CD4-positive, alpha-beta T cell (primary cell): ENCODE results near the gene BARX1. TPM values are rescaled to one million over a fixed set of nuclear protein-coding genes. Genes with fewer than 3 reads are reported as not detected.
"Not testable (repeated sequence)": the region's sequence is repeated elsewhere in the genome, so short reads cannot be mapped to it uniquely, and the experiment has no call there.

Source experiments
- ATAC-seq: fragments of 200-7000 bp; cut with Tn5 transposase; one replicate; pipeline ENCODE4 v1.10.0; 2022; ENCODE audit warnings: mild to moderate bottlenecking; ENCODE audit not compliant: poor library complexity
- CTCF ChIA-PET: fragments of 350-600 bp; sonication (Branson Sonifier 250); formaldehyde crosslinking; loops from one replicate; lab custom pipeline; 2021; ENCODE audit warnings: antibody characterized with exemption, inconsistent platforms; lab: Charles Lee
- POLR2A ChIA-PET: fragments of 350-600 bp; sonication (Branson Sonifier 250); formaldehyde crosslinking; loops from one replicate; lab custom pipeline; 2021; ENCODE audit warnings: antibody characterized with exemption, inconsistent platforms; lab: Charles Lee
- DNase-seq, 14 experiments: peaks; one replicate each; pipeline ENCODE4 v3.0.0-alpha.2; 2013 to 2020; ENCODE audit warnings: mixed read lengths in 2 of 14
- H3K27ac ChIP-seq, 2 donors: one replicate each; pipeline versions ENCODE4 v1.5.1 to v1.7.0; 2013; ENCODE audit warnings: low read length in 2 of 2, low read depth in 1 of 2, mild to moderate bottlenecking in 1 of 2
- H3K27me3 ChIP-seq, 2 experiments: 1 replicate in 1 of 2; 2 replicates in 1 of 2; pipeline versions ENCODE4 v1.6.1 to v1.7.0; 2013; ENCODE audit warnings: low read length in 2 of 2, control low read depth in 1 of 2, mild to moderate bottlenecking in 1 of 2, moderate library complexity in 1 of 2; ENCODE audit not compliant: insufficient read depth in 2 of 2, control insufficient read depth in 1 of 2
- H3K36me3 ChIP-seq: one replicate; pipeline ENCODE4 v1.6.1; 2013; ENCODE audit warnings: low read length, control low read depth; ENCODE audit not compliant: insufficient read depth
- H3K4me1 ChIP-seq: one replicate; pipeline ENCODE4 v1.6.1; 2013; ENCODE audit warnings: low read length, control low read depth; ENCODE audit not compliant: insufficient read depth
- H3K4me3 ChIP-seq: one replicate; pipeline ENCODE4 v1.5.1; 2013; ENCODE audit warnings: mild to moderate bottlenecking, low read length, moderate library complexity
- H3K9me3 ChIP-seq, 2 experiments: 1 replicate in 1 of 2; 2 replicates in 1 of 2; pipeline versions ENCODE4 v1.6.1 to v1.7.0; 2013; ENCODE audit warnings: low read length in 2 of 2, mild to moderate bottlenecking in 2 of 2, control low read depth in 1 of 2, moderate library complexity in 1 of 2; ENCODE audit not compliant: control insufficient read depth in 1 of 2, insufficient read depth in 1 of 2
- H3K27ac Mint-ChIP-seq: one replicate; pipeline ENCODE4 v1.8.0; 2020; ENCODE audit warnings: mixed read lengths
- H3K27me3 Mint-ChIP-seq: one replicate; pipeline ENCODE4 v1.8.0; 2021; ENCODE audit warnings: mixed read lengths
- H3K36me3 Mint-ChIP-seq: one replicate; pipeline ENCODE4 v1.8.0; 2021; ENCODE audit warnings: low read depth, mixed read lengths
- H3K4me1 Mint-ChIP-seq: one replicate; pipeline ENCODE4 v1.8.0; 2021; ENCODE audit warnings: low read depth, mixed read lengths
- H3K4me3 Mint-ChIP-seq: one replicate; pipeline ENCODE4 v1.8.0; 2020; ENCODE audit warnings: mild to moderate bottlenecking, mixed read lengths
- H3K9me3 Mint-ChIP-seq: one replicate; pipeline ENCODE4 v1.8.0; 2020; ENCODE audit warnings: mixed read lengths
- intact Hi-C, 2 experiments: fragments of 100-400 bp; cut with DNase I in 1 of 2; cut with micrococcal nuclease in 1 of 2; formaldehyde crosslinking; loops; one replicate each; pipeline versions ENCODE4 v1.15.1 to v1.9.0; 2023 to 2025; cut with DNase I, micrococcal nuclease
- total RNA-seq, 174 experiments: library from RNA in 2 of 174; stranded (reverse) in 2 of 174; gene quantifications; one replicate each; pipeline ENCODE4 v1.2.3 and lab custom pipeline; 2021 to 2026
- TF ChIP-seq, protein P1 (sequence below): fragments of 200-600 bp; IDR thresholded peaks from one replicate; pipeline ENCODE4 v1.8.0; 2022; ENCODE audit warnings: antibody characterized with exemption, mild to moderate bottlenecking

The BARX1 gene
- total RNA-seq, 2 experiments from 2014 or later, result 0.17 to 0.33 TPM

DNA sequence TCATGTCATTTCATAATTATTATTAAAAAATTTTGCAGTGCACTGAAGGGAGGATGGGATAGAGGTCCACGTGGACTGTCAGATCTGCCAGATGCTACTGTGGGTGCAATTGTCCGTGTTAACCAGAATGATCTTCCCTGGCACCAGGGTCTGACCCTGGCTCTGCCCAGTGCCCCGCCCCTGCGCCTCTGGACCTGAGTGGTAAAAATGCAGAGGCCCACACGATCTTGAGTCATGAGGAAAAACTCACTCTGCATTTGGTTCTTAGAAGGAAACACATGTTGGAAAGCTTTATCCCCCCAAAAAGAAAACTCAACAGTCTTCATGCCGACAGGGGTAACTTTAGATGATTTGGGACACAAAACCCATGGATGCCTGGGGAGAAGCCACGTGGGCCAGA lies 20.1 kb upstream of the BARX1 start:
- intact Hi-C loops, result no loop called here
- H3K4me3 ChIP-seq, result no peak overlapping the region
- ChIA-PET POLR2A (no interaction called here), CTCF (no interaction called here)
- no peaks in the 10 kb centered on the region for H3K4me1 ChIP-seq
- TF ChIP-seq, protein P1, sequence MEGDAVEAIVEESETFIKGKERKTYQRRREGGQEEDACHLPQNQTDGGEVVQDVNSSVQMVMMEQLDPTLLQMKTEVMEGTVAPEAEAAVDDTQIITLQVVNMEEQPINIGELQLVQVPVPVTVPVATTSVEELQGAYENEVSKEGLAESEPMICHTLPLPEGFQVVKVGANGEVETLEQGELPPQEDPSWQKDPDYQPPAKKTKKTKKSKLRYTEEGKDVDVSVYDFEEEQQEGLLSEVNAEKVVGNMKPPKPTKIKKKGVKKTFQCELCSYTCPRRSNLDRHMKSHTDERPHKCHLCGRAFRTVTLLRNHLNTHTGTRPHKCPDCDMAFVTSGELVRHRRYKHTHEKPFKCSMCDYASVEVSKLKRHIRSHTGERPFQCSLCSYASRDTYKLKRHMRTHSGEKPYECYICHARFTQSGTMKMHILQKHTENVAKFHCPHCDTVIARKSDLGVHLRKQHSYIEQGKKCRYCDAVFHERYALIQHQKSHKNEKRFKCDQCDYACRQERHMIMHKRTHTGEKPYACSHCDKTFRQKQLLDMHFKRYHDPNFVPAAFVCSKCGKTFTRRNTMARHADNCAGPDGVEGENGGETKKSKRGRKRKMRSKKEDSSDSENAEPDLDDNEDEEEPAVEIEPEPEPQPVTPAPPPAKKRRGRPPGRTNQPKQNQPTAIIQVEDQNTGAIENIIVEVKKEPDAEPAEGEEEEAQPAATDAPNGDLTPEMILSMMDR, result no peak
- no peaks in the 10 kb centered on the region for H3K36me3 ChIP-seq
- peaks cover 6% of the 10 kb centered on the region in 2 experiments for H3K27me3 ChIP-seq
- DNase-seq (no peak), ATAC-seq (no peak)
- Mint-ChIP-seq H3K27ac (no peak overlapping the region), H3K4me3 (no peak overlapping the region), H3K27me3 (peaks cover 41% of the 10 kb centered on the region), H3K4me1 (no peaks in the 10 kb centered on the region), H3K9me3 (peaks cover 6% of the 10 kb centered on the region), H3K36me3 (no peaks in the 10 kb centered on the region)
- peaks cover 0 to 3% of the 10 kb centered on the region in 2 experiments for H3K9me3 ChIP-seq
- no peak overlapping the region for H3K27ac ChIP-seq

DNA sequence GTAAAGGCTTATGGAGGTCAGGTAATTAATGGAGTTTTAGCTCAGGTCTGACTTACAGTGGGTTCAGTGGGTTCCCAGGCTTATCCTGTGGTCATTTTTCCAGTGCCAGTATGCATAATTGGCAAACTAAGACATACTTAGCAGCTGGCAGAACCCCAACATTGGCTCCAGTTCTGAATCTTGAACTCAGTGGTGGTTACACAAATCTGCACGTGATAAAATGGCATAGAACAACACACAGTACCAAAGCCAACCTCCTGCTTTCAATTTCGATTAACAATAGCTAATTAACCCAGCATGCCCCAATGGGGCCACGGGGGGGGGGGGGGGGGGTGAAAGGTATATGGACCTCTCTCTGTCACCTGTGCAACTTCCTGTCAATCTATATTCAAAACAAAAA lies 19.0 kb upstream of the BARX1 start:
- ATAC-seq (no peak), DNase-seq (no peak)
- H3K27ac ChIP-seq, result no peak overlapping the region
- POLR2A ChIA-PET, result no interaction called here
- TF ChIP-seq, protein P1, result no peak
- no peaks in the 10 kb centered on the region for H3K36me3 Mint-ChIP-seq
- H3K27me3 ChIP-seq, result peaks cover 0 to 3% of the 10 kb centered on the region in 2 experiments
- CTCF ChIA-PET, result no interaction called here
- peaks cover 0 to 3% of the 10 kb centered on the region in 2 experiments for H3K9me3 ChIP-seq
- no peaks in the 10 kb centered on the region for H3K4me1 ChIP-seq
- peaks cover 37% of the 10 kb centered on the region for H3K27me3 Mint-ChIP-seq
- H3K4me3 Mint-ChIP-seq, result no peak overlapping the region
- peaks cover 6% of the 10 kb centered on the region for H3K9me3 Mint-ChIP-seq
- H3K4me1 Mint-ChIP-seq, result no peaks in the 10 kb centered on the region
- H3K36me3 ChIP-seq, result no peaks in the 10 kb centered on the region
- no peak overlapping the region for H3K27ac Mint-ChIP-seq
- intact Hi-C loops, result no loop called here
- H3K4me3 ChIP-seq, result no peak overlapping the region

DNA sequence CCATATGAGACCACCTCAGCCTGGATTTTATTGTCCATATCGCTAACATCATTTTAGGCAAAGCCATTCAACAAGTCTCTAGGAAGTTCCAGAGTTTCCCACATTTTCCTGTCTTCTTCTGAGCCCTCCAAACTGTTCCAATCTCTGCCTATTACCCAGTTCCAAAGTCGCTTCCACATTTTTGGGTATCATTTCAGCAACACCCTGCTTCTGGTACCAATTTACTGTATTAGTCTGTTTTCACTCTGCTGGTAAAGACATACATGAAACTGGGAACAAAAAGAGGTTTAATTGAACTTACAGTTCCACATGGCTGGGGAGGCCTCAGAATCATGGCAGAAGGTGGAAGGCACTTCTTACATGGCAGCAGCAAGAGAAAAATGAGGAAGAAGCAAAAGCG lies 17.5 kb upstream of the BARX1 start:
- H3K4me3 Mint-ChIP-seq, H3K4me1 ChIP-seq, H3K27ac Mint-ChIP-seq, ATAC-seq, H3K36me3 Mint-ChIP-seq, H3K9me3 ChIP-seq, H3K36me3 ChIP-seq, CTCF ChIA-PET, H3K9me3 Mint-ChIP-seq, H3K4me3 ChIP-seq, DNase-seq, POLR2A ChIA-PET, H3K27ac ChIP-seq, H3K4me1 Mint-ChIP-seq, intact Hi-C loops, H3K27me3 ChIP-seq: not testable (repeated sequence)
- H3K27me3 Mint-ChIP-seq, result peaks cover 24% of the 10 kb centered on the region

DNA sequence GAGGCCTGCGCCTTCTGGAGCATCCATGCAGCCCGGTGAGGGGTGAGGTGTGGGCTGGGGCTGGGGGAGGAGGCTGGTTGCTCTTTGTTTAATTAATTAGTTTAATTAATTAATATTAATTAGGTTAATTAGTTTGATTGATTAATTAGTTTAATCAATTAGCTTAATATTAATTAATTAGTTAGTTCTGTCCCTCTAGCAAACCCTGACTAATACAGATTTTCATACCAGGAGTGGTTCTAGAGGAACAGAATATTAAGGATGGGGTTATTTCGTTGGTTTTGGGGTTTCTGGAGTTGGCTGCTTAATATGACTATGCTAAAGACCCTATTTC lies 14.1 kb upstream of the BARX1 start:
- Mint-ChIP-seq H3K4me3 (no peak overlapping the region), H3K9me3 (peaks cover 6% of the 10 kb centered on the region), H3K27ac (no peak overlapping the region), H3K4me1 (no peaks in the 10 kb centered on the region), H3K27me3 (peaks cover 32% of the 10 kb centered on the region), H3K36me3 (no peaks in the 10 kb centered on the region)
- no peak for DNase-seq
- intact Hi-C loops, result no loop called here
- Histone ChIP-seq H3K27ac (no peak overlapping the region), H3K9me3 (peaks cover 0 to 7% of the 10 kb centered on the region in 2 experiments), H3K4me1 (no peaks in the 10 kb centered on the region), H3K36me3 (no peaks in the 10 kb centered on the region), H3K27me3 (peaks cover 2 to 7% of the 10 kb centered on the region in 2 experiments), H3K4me3 (no peak overlapping the region)
- ATAC-seq, result no peak
- POLR2A ChIA-PET, result no interaction called here
- TF ChIP-seq, protein P1, result no peak
- CTCF ChIA-PET, result no interaction called here
